AG09319 (cell line): Measurements from ENCODE around the gene VPS4A.

Experiments used
- DNase-seq: peaks from one replicate; pipeline ENCODE4 v3.0.0-alpha.2; 2010; ENCODE audit warnings: low read depth; ENCODE audit errors: extremely low read depth
- TF ChIP-seq, protein P1 (sequence below): IDR thresholded peaks from 2 replicates; pipeline ENCODE4 v1.5.1; 2011; ENCODE audit warnings: low read depth, mild to moderate bottlenecking, inconsistent platforms, low read length, moderate library complexity

The VPS4A gene

DNA sequence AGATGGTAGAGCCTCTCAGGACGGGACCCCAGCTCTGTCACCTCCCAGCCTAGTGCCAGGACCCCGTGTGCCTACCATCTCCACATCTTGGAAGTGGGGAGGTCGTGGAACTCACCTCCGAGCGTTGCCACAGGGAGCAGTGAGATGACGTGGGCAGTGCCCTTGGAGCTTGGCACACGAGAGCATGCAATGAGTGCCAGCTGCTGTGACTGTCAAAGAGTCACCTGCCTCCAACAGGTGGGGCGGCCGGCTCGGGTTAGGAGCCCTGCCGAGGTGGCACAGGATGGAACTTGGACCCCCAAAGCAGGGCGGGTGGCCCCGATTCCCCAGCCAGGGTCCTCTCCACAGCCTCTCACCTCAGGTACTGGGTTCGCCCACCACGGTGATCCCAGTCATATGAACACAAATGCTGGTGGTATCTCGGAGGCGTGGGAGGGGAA, 5.5 kb downstream of the VPS4A start:
- no peak for DNase-seq
- TF ChIP-seq, protein P1, sequence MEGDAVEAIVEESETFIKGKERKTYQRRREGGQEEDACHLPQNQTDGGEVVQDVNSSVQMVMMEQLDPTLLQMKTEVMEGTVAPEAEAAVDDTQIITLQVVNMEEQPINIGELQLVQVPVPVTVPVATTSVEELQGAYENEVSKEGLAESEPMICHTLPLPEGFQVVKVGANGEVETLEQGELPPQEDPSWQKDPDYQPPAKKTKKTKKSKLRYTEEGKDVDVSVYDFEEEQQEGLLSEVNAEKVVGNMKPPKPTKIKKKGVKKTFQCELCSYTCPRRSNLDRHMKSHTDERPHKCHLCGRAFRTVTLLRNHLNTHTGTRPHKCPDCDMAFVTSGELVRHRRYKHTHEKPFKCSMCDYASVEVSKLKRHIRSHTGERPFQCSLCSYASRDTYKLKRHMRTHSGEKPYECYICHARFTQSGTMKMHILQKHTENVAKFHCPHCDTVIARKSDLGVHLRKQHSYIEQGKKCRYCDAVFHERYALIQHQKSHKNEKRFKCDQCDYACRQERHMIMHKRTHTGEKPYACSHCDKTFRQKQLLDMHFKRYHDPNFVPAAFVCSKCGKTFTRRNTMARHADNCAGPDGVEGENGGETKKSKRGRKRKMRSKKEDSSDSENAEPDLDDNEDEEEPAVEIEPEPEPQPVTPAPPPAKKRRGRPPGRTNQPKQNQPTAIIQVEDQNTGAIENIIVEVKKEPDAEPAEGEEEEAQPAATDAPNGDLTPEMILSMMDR, result no peak

DNA sequence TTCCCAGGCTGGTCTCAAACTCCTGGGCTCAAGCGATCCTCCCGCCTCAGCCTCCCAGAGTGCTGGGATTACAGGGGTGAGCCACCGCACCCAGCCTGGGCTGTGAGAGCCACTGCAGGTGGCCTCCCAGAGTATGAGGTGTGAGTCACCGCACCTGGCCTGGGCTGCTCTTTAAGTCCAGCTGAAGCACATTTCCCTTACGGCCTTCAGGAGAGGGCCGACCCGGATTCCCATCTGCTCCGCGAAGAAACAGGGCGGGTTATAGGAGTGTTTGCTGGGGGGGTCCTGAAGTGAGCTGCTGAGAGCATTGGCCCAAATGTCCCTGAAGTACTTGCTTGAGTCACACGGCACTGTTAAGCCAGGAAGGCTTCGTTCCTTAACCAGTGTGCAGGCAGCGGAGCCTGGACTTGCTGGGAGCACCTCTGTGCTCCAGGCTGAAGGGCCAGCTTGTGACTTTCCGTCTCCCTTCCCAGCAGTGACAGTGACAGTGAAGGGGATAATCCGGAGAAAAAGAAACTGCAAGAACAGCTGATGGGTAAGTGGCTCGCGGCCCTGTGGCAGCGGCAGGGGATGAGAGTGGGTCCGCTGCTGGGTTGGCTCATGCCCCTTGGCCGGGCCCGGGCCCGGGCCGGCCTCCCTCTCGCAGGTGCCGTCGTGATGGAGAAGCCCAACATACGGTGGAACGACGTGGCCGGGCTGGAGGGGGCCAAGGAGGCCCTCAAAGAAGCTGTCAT, 7.2 kb downstream of the VPS4A start:
- TF ChIP-seq, protein P1, result no peak
- no peak for DNase-seq

DNA sequence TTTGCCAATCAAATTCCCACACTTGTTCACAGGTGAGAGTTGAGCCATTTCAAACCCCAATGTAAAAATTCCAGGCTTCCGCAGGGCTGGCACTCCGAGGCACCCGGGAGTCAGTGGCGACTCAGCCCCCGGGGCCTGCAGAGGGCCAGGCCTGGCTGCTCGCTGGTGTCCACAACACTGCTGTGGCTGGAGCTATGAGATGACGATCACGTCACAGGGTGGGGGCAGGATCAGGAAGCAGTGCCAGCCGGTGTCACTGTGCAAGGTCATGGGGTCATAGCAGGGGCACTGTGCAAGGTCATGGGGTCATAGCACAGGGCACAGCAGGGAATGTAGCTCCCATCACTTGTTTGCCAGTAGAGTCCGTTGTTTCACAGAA, 7.8 kb downstream of the VPS4A start:
- no peak for DNase-seq
- TF ChIP-seq, protein P1, result no peak

DNA sequence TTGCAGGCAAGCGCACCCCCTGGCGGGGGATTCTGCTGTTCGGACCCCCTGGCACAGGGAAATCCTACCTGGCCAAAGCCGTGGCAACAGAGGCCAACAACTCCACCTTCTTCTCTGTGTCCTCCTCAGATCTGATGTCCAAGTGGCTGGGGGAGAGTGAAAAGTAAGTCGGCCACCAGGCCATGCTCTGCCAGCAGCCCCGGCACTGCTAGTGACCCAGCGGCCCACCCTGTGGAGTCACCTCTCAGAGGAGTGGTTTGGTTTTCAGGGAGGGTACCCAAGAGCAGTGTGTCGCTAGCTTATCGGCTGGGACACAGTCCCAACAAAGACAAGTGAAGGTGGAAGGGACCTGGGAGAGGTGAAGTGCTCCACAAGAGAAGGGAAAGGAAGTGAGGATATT, 8.2 kb downstream of the VPS4A start:
- TF ChIP-seq, protein P1, result no peak
- no peak for DNase-seq

DNA sequence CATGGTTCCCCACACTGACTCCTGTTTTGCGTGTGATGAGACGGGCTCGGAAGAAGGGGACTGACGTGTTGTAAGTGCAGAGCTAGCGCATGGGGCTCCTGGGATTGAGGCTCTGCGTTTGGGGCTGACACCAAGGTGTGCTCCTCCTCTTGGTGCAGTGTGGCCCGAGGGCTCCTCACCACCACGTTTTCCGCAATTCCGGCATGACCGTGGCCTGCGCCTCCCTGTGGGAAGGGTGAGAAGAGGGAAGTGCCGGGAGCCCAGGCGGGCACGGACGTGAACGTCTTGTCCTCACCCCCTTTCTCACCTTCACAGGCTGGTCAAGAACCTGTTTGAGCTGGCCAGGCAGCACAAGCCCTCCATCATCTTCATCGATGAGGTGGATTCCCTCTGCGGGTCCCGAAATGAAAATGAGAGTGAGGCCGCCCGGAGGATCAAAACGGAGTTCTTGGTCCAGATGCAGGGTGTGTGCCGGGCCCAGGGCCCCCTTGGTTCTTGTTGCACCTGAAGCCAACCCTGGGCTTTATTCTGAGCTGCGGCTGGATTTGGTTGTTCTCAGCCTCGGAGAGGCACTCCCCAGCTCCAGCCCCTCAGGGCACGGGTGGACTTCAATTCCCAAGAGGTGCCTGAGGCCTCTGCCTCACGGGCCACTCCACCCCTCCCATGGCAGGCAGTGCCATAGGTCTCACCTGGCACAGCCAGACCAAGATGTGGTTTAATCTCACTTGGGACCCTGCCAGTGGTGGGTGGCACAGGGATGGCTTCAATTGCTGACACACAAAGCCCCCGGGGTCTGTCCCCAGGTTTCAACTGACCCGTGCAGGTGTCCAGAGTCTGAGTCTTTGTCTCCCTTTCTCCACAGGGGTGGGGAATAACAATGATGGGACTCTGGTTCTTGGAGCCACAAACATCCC, 8.9 kb downstream of the VPS4A start:
- TF ChIP-seq, protein P1, result no peak

DNA sequence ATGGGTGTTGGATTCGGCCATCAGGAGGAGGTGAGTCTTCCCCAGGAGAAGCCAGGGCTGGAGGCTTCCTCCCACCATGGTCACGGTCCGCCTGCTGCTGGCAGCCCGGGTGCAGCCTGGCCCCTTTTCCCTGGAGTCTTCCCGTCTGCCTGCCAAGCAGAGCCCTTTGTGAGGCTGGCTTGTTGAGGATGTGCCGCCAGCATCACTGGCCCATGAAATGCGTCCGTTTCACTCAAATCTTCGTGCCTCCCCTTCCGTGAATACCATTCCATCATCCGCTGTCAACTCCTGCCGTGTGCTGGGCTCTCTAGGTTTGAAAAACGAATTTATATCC, 9.6 kb downstream of the VPS4A start:
- DNase-seq, result no peak
- TF ChIP-seq, protein P1, result no peak

More for the DNA sequence above, 8.9 kb downstream of the VPS4A start:
- no peak for DNase-seq

DNA sequence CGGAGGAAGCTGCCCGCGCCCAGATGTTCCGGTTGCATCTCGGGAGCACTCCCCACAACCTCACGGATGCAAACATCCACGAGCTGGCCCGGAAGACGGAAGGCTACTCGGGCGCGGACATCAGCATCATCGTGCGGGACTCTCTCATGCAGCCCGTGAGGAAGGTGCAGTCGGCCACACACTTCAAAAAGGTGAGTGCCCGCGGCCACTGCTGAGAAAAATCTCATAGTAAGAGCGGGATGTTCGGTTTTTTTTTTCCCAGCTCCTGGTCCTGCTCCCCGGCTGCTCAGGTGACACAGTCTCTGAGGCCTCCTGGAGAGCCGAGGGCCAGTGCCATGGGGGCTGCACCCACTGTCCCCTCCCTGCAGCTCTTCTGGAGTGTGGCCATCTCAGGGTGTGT, 9.9 kb downstream of the VPS4A start:
- TF ChIP-seq, protein P1, result no peak
- DNase-seq, result no peak
